Thymus (tissue), 11 donors: Measurements from ENCODE around the gene TMEM41A. TPM values are rescaled to one million over a fixed set of nuclear protein-coding genes. Genes with fewer than 3 reads are reported as not detected.
"Not testable (repeated sequence)": the region's sequence is repeated elsewhere in the genome, so short reads cannot be mapped to it uniquely, and the experiment has no call there.

Experiments used
- DNase-seq, 9 donors: peaks; one replicate each; pipeline ENCODE4 v3.0.0-alpha.2; 2013; ENCODE audit warnings: low spot score in 9 of 9, low read depth in 6 of 9, missing footprints in 1 of 9
- H3K27ac ChIP-seq, 2 donors: one replicate each; pipeline ENCODE4 v1.5.1; 2013; ENCODE audit warnings: control low read depth in 1 of 2, low read depth in 1 of 2, low read length in 1 of 2, mild to moderate bottlenecking in 1 of 2, moderate library complexity in 1 of 2
- H3K27me3 ChIP-seq, 2 donors: one replicate each; pipeline ENCODE4 v1.5.1; 2013; ENCODE audit warnings: low read length in 1 of 2; ENCODE audit not compliant: control insufficient read depth in 2 of 2, insufficient read depth in 1 of 2
- H3K36me3 ChIP-seq, 2 donors: one replicate each; pipeline ENCODE4 v1.5.1; 2013; ENCODE audit warnings: low read length in 1 of 2, mild to moderate bottlenecking in 1 of 2, moderate library complexity in 1 of 2; ENCODE audit not compliant: control insufficient read depth in 2 of 2, insufficient read depth in 2 of 2
- H3K4me1 ChIP-seq, 2 donors: one replicate each; pipeline ENCODE4 v1.5.1; 2013; ENCODE audit warnings: low read length in 2 of 2; ENCODE audit not compliant: control insufficient read depth in 2 of 2, insufficient read depth in 2 of 2
- H3K4me3 ChIP-seq, 2 donors: one replicate each; pipeline ENCODE4 v1.5.1; 2013; ENCODE audit warnings: low read length in 2 of 2, control low read depth in 1 of 2, mild to moderate bottlenecking in 1 of 2
- H3K9me3 ChIP-seq, 2 donors: one replicate each; pipeline ENCODE4 v1.5.1; 2013; ENCODE audit warnings: low read length in 1 of 2, mild to moderate bottlenecking in 1 of 2; ENCODE audit not compliant: control insufficient read depth in 2 of 2, insufficient read depth in 1 of 2
- WGBS: extraction: QIAGEN DNeasy Blood & Tissue Kit; methylation state at CpG from one replicate; pipeline ENCODE4 v1.1.7; 2013; 5-methylcytosine and 5-hydroxymethylcytosine counted together
- polyA plus RNA-seq: library from polyadenylated mRNA; stranded (reverse); fragments of 200-250 nt; gene quantifications from one replicate; pipeline ENCODE4 v1.2.3, GENCODE V29; 2013
- total RNA-seq: library from RNA; stranded (reverse); fragments of 120-200 nt; gene quantifications from one replicate; pipeline ENCODE4 v1.2.4, GENCODE V29; 2013
- donor health status: healthy.

TMEM41A gene
- total and polyA plus RNA-seq, 2 donors = 8.6 to 9.9 TPM

- DNase-seq = no peak
- WGBS = 92% methylated on average over 2 of the region's 2 CpGs
- Histone ChIP-seq H3K27ac (no peak overlapping the region), H3K9me3 (no peaks in the 10 kb centered on the region), H3K27me3 (no peaks in the 10 kb centered on the region), H3K4me3 (no peak overlapping the region), H3K4me1 (no peaks in the 10 kb centered on the region), H3K36me3 (no peaks in the 10 kb centered on the region)
Measured at GRCh38 chr3:185457376-185457775, 41.5 kb downstream of the TMEM41A start.

- 98% methylated on average over 8 of the region's 8 CpGs for WGBS
Measured at GRCh38 chr3:185451432-185451831, 47.4 kb downstream of the TMEM41A start.

GRCh38 chr3:185448107-185448506, 50.7 kb downstream of the TMEM41A start:
- no peaks in the 10 kb centered on the region for H3K27me3 ChIP-seq
- no peak overlapping the region for H3K27ac ChIP-seq
- no peaks in the 10 kb centered on the region for H3K4me1 ChIP-seq
- no peaks in the 10 kb centered on the region for H3K9me3 ChIP-seq
- no peak for DNase-seq
- H3K36me3 ChIP-seq = no peaks in the 10 kb centered on the region
- no peak overlapping the region for H3K4me3 ChIP-seq

More at GRCh38 chr3:185451432-185451831, 47.4 kb downstream of the TMEM41A start:
- H3K36me3 ChIP-seq, H3K27ac ChIP-seq, H3K27me3 ChIP-seq, H3K4me3 ChIP-seq, DNase-seq, H3K9me3 ChIP-seq, H3K4me1 ChIP-seq: not testable (repeated sequence)

- over 99% methylated on average over 2 of the region's 2 CpGs for WGBS
- no peak for DNase-seq
- no peak overlapping the region for H3K4me3 ChIP-seq
- no peak overlapping the region for H3K27ac ChIP-seq
- no peaks in the 10 kb centered on the region for H3K4me1 ChIP-seq
- no peaks in the 10 kb centered on the region for H3K27me3 ChIP-seq
- no peaks in the 10 kb centered on the region for H3K36me3 ChIP-seq
- H3K9me3 ChIP-seq = no peaks in the 10 kb centered on the region
Measured at GRCh38 chr3:185444329-185444728, 54.5 kb downstream of the TMEM41A start.

- Histone ChIP-seq H3K4me3 (no peak overlapping the region), H3K27me3 (no peaks in the 10 kb centered on the region), H3K27ac (no peak overlapping the region), H3K36me3 (no peaks in the 10 kb centered on the region), H3K9me3 (no peaks in the 10 kb centered on the region), H3K4me1 (no peaks in the 10 kb centered on the region)
- WGBS = 97% methylated on average over 6 of the region's 6 CpGs
- DNase-seq = no peak
Measured at GRCh38 chr3:185442031-185442430, 56.8 kb downstream of the TMEM41A start.

GRCh38 chr3:185439745-185440466, 58.9 kb downstream of the TMEM41A start:
- Histone ChIP-seq H3K27ac (no peak overlapping the region), H3K4me1 (no peaks in the 10 kb centered on the region), H3K27me3 (no peaks in the 10 kb centered on the region), H3K4me3 (no peak overlapping the region), H3K36me3 (no peaks in the 10 kb centered on the region), H3K9me3 (no peaks in the 10 kb centered on the region)
- 96% methylated on average over 7 of the region's 7 CpGs for WGBS
- DNase-seq = no peak

Other genes with a start within 250 kb of the TMEM41A start
- 3.3 TPM for gene EHHADH, start 245.0 kb downstream of the TMEM41A start, total RNA-seq
- gene EHHADH, start 245.0 kb downstream of the TMEM41A start, polyA plus RNA-seq = 3.6 TPM
- gene MAP3K13, start 135.9 kb downstream of the TMEM41A start, total RNA-seq = 11.3 TPM
- 34.5 TPM for gene MAP3K13, start 135.9 kb downstream of the TMEM41A start, polyA plus RNA-seq
- gene LIPH, start 53.6 kb upstream of the TMEM41A start, total RNA-seq = 0.09 TPM
- gene LIPH, start 53.6 kb upstream of the TMEM41A start, polyA plus RNA-seq = 0.84 TPM
- gene SENP2, start 87.3 kb upstream of the TMEM41A start, total RNA-seq = 29.1 TPM
- gene SENP2, start 87.3 kb upstream of the TMEM41A start, polyA plus RNA-seq = 12.4 TPM